Measurements from ENCODE around the gene CALR. TPM values are rescaled to one million over a fixed set of nuclear protein-coding genes. Genes with fewer than 3 reads are reported as not detected.

Gene CALR
- total RNA-seq, 3 donors from 2014 or later (not counting 1 experiment from before 2014, with no cell fraction given) = 588 to 813 (median 763) TPM

GRCh38 chr19:12943437-12944044 lies 5.1 kb downstream of the CALR start:
- Histone ChIP-seq H3K36me3 (ENCODE audit: control insufficient read depth, insufficient read depth, low read length) (peaks cover 65% of the 10 kb centered on the region), H3K9me3 (ENCODE audit: control insufficient read depth, insufficient read depth, low read length) (no peaks in the 10 kb centered on the region), H3K4me3 (ENCODE audit: low read length) (no peak overlapping the region), H3K4me1 (ENCODE audit: control insufficient read depth, insufficient read depth, low read length) (peaks cover 63% of the 10 kb centered on the region), H3K27me3 (ENCODE audit: control insufficient read depth, insufficient read depth, low read length) (no peaks in the 10 kb centered on the region), H3K27ac (ENCODE audit: low read length) (no peak overlapping the region)
- 87% methylated on average over 17 of the region's 18 CpGs for WGBS (ENCODE audit: insufficient coverage)
- peak in 1 of 2 donors; percentile 25 for DNase-seq
- TF ChIP-seq, protein P1, sequence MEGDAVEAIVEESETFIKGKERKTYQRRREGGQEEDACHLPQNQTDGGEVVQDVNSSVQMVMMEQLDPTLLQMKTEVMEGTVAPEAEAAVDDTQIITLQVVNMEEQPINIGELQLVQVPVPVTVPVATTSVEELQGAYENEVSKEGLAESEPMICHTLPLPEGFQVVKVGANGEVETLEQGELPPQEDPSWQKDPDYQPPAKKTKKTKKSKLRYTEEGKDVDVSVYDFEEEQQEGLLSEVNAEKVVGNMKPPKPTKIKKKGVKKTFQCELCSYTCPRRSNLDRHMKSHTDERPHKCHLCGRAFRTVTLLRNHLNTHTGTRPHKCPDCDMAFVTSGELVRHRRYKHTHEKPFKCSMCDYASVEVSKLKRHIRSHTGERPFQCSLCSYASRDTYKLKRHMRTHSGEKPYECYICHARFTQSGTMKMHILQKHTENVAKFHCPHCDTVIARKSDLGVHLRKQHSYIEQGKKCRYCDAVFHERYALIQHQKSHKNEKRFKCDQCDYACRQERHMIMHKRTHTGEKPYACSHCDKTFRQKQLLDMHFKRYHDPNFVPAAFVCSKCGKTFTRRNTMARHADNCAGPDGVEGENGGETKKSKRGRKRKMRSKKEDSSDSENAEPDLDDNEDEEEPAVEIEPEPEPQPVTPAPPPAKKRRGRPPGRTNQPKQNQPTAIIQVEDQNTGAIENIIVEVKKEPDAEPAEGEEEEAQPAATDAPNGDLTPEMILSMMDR (IDR thresholded peaks at IDR 0.05) = no peak
- ATAC-seq = no peak
- H3K36me3 Mint-ChIP-seq = no peaks in the 10 kb centered on the region
- H3K27me3 Mint-ChIP-seq (ENCODE audit: low read depth in 2 of 2) = no peaks in the 10 kb centered on the region
- H3K9me3 Mint-ChIP-seq = no peaks in the 10 kb centered on the region
- peaks cover 51 to 55% of the 10 kb centered on the region in 2 donors for H3K4me1 Mint-ChIP-seq
- peak overlapping the region; percentile 94 for H3K27ac Mint-ChIP-seq
- peak overlapping the region; percentile 28 for H3K4me3 Mint-ChIP-seq
- intact Hi-C loops (cut with micrococcal nuclease) = no loop called here

DNA sequence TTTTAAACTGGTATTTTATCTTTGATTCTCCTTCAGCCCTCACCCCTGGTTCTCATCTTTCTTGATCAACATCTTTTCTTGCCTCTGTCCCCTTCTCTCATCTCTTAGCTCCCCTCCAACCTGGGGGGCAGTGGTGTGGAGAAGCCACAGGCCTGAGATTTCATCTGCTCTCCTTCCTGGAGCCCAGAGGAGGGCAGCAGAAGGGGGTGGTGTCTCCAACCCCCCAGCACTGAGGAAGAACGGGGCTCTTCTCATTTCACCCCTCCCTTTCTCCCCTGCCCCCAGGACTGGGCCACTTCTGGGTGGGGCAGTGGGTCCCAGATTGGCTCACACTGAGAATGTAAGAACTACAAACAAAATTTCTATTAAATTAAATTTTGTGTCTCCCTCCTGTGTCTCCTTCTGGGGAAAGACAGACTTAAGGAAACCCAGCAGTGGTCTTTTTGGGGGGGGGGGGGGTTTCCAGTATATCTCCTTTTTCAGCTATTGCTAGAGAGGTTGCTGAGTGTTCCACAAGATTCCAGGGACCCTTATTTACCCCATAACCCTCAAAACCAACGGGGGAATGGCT lies 5.8 kb downstream of the CALR start:
- WGBS (ENCODE audit: insufficient coverage) = 60% methylated on average over 1 of the region's 2 CpGs
- H3K4me3 ChIP-seq (ENCODE audit: low read length) = no peak overlapping the region
- H3K27me3 ChIP-seq (ENCODE audit: control insufficient read depth, insufficient read depth, low read length) = no peaks in the 10 kb centered on the region
- H3K36me3 Mint-ChIP-seq = no peaks in the 10 kb centered on the region
- ATAC-seq (no peak), DNase-seq (no peak)
- peaks cover 72% of the 10 kb centered on the region for H3K36me3 ChIP-seq (ENCODE audit: control insufficient read depth, insufficient read depth, low read length)
- H3K9me3 ChIP-seq (ENCODE audit: control insufficient read depth, insufficient read depth, low read length) = no peaks in the 10 kb centered on the region
- intact Hi-C loops (cut with micrococcal nuclease) = no loop called here
- H3K4me3 Mint-ChIP-seq = no peak overlapping the region
- H3K4me1 ChIP-seq (ENCODE audit: control insufficient read depth, insufficient read depth, low read length) = peaks cover 59% of the 10 kb centered on the region
- H3K27me3 Mint-ChIP-seq (ENCODE audit: low read depth in 2 of 2) = no peaks in the 10 kb centered on the region
- H3K9me3 Mint-ChIP-seq = no peaks in the 10 kb centered on the region
- peak overlapping the region; percentile 94 for H3K27ac Mint-ChIP-seq
- peak overlapping the region; percentile 87 for H3K27ac ChIP-seq (ENCODE audit: low read length)
- H3K4me1 Mint-ChIP-seq = peaks cover 44 to 49% of the 10 kb centered on the region in 2 donors
- TF ChIP-seq, protein P1 (IDR thresholded peaks at IDR 0.05) = no peak

DNA sequence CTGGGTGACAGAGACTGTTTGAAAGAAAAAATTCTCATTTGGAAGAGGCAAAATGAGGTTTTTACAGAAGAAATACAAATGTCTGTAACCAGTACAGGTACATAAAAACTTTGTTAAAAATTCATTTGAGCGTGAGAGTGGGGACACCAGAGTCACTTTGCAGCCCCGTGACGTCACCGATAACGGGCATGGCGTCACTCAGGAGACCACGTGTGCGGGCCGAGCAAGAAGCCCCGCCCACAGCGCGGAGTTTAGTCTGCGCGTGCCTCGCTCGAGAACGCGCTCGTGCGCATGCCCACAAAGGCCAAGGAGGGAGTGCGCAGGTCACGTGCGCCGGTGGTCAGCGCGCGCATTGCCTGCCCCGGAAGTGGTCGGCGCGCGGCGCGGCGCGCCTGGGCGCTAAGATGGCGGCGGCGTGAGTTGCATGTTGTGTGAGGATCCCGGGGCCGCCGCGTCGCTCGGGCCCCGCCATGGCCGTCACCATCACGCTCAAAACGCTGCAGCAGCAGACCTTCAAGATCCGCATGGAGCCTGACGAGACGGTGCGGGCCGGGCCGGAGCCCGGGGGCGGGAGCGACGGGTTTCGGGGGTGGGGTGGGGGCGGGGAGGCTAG lies 7.2 kb downstream of the CALR start, which contains the start of gene RAD23A:
Gene RAD23A (plus strand): TSS at position 384 of the 613 bp plus-strand sequence. CDS start 87 bp downstream, at position 471.
- Histone ChIP-seq H3K36me3 (ENCODE audit: control insufficient read depth, insufficient read depth, low read length) (peaks cover 71% of the 10 kb centered on the region), H3K9me3 (ENCODE audit: control insufficient read depth, insufficient read depth, low read length) (no peaks in the 10 kb centered on the region), H3K4me1 (ENCODE audit: control insufficient read depth, insufficient read depth, low read length) (peaks cover 45% of the 10 kb centered on the region), H3K27me3 (ENCODE audit: control insufficient read depth, insufficient read depth, low read length) (no peaks in the 10 kb centered on the region), H3K4me3 (ENCODE audit: low read length) (peak within 1 kb of the TSS; percentile 57), H3K27ac (ENCODE audit: low read length) (peak within 1 kb of the TSS; percentile 87)
- Mint-ChIP-seq H3K4me1 (peaks cover 30 to 35% of the 10 kb centered on the region in 2 donors), H3K4me3 (peak within 1 kb of the TSS; percentile 97), H3K36me3 (no peaks in the 10 kb centered on the region), H3K27ac (peak within 1 kb of the TSS; percentile 94), H3K27me3 (ENCODE audit: low read depth in 2 of 2) (no peaks in the 10 kb centered on the region), H3K9me3 (no peaks in the 10 kb centered on the region)
- ATAC-seq = peak; percentile 88 to 95 (median 88)
- TF ChIP-seq, protein P1 (IDR thresholded peaks at IDR 0.05) = no peak
- intact Hi-C loops (cut with micrococcal nuclease) = no loop called here
- peak; percentile 99 to 100 for DNase-seq
- WGBS (ENCODE audit: insufficient coverage) = under 1% methylated on average over 62 of the region's 62 CpGs
